Measurements from ENCODE around the gene SMARCD3. TPM values are rescaled to one million over a fixed set of nuclear protein-coding genes. Genes with fewer than 3 reads are reported as not detected.

The SMARCD3 gene
- total RNA-seq, 1 donor from 2014 or later, result 59.0 TPM

Other genes starting within 250 kb of the SMARCD3 start
- 2.6 TPM for gene ATG9B, start 224.2 kb downstream of the SMARCD3 start, total RNA-seq (ENCODE audit: insufficient read depth, low replicate concordance)
- gene ABCB8, start 220.2 kb downstream of the SMARCD3 start, total RNA-seq (ENCODE audit: insufficient read depth, low replicate concordance), result 27.7 TPM
- gene ASIC3, start 200.2 kb downstream of the SMARCD3 start, total RNA-seq (ENCODE audit: insufficient read depth, low replicate concordance), result 2.2 TPM
- gene CDK5, start 190.8 kb downstream of the SMARCD3 start, total RNA-seq (ENCODE audit: insufficient read depth, low replicate concordance), result 5.5 TPM
- 52.0 TPM for gene SLC4A2, start 189.1 kb downstream of the SMARCD3 start, total RNA-seq (ENCODE audit: insufficient read depth, low replicate concordance)
- 63.1 TPM for gene FASTK, start 167.9 kb downstream of the SMARCD3 start, total RNA-seq (ENCODE audit: insufficient read depth, low replicate concordance)
- 26.0 TPM for gene TMUB1, start 165.2 kb downstream of the SMARCD3 start, total RNA-seq (ENCODE audit: insufficient read depth, low replicate concordance)
- 66.0 TPM for gene AGAP3, start 162.2 kb downstream of the SMARCD3 start, total RNA-seq (ENCODE audit: insufficient read depth, low replicate concordance)
- not detected for gene GBX1, start 81.0 kb downstream of the SMARCD3 start, total RNA-seq (ENCODE audit: insufficient read depth, low replicate concordance)
- gene ASB10, start 61.4 kb downstream of the SMARCD3 start, total RNA-seq (ENCODE audit: insufficient read depth, low replicate concordance), result not detected
- not detected for gene H2BK1, start 38.2 kb downstream of the SMARCD3 start, total RNA-seq (ENCODE audit: insufficient read depth, low replicate concordance)
- 12.8 TPM for gene ABCF2, start 21.5 kb downstream of the SMARCD3 start, total RNA-seq (ENCODE audit: insufficient read depth, low replicate concordance)
- gene CHPF2, start 16.2 kb downstream of the SMARCD3 start, total RNA-seq (ENCODE audit: insufficient read depth, low replicate concordance), result 33.5 TPM
- 56.8 TPM for gene NUB1, start 93.1 kb upstream of the SMARCD3 start, total RNA-seq (ENCODE audit: insufficient read depth, low replicate concordance)
- 34.7 TPM for gene WDR86, start 161.3 kb upstream of the SMARCD3 start, total RNA-seq (ENCODE audit: insufficient read depth, low replicate concordance)
- gene CRYGN, start 191.4 kb upstream of the SMARCD3 start, total RNA-seq (ENCODE audit: insufficient read depth, low replicate concordance), result not detected